ENCODE data around the gene STX1A. TPM values are rescaled to one million over a fixed set of nuclear protein-coding genes. Genes with fewer than 3 reads are reported as not detected.
"Not testable (repeated sequence)": the region's sequence is repeated elsewhere in the genome, so short reads cannot be mapped to it uniquely, and the experiment has no call there.

Gene STX1A
- total RNA-seq, 1 experiment from 2014 or later: 69.7 TPM

GRCh38 chr7:73683788-73684693, 35.4 kb downstream of the STX1A start:
- DNase-seq (ENCODE audit: low read depth): no peak

GRCh38 chr7:73683056-73683787, 36.2 kb downstream of the STX1A start, which contains the start of the genes BUD23 and DNAJC30:
Gene BUD23 (plus strand): TSS chr7:73683597. CDS start chr7:73683626, 29 bp downstream.
Gene DNAJC30 (minus strand): TSS chr7:73683453. CDS start chr7:73683423, 30 bp downstream.
- peak; percentile 90 for DNase-seq (ENCODE audit: low read depth)

- DNase-seq (ENCODE audit: low read depth): no peak
Measured at GRCh38 chr7:73682745-73683055, 36.8 kb downstream of the STX1A start.

GRCh38 chr7:73681031-73681430, 38.4 kb downstream of the STX1A start:
- DNase-seq (ENCODE audit: low read depth): peak; percentile 28

- DNase-seq (ENCODE audit: low read depth): no peak
Measured at GRCh38 chr7:73680501-73680900, 39.0 kb downstream of the STX1A start.

GRCh38 chr7:73679709-73680108, 39.8 kb downstream of the STX1A start:
- DNase-seq (ENCODE audit: low read depth): no peak

- no peak for DNase-seq (ENCODE audit: low read depth)
Measured at GRCh38 chr7:73678862-73679261, 40.6 kb downstream of the STX1A start.

GRCh38 chr7:73676062-73676461, 43.4 kb downstream of the STX1A start:
- DNase-seq (ENCODE audit: low read depth): not testable (repeated sequence)

GRCh38 chr7:73674468-73675124, 44.9 kb downstream of the STX1A start:
- no peak for DNase-seq (ENCODE audit: low read depth)

GRCh38 chr7:73671857-73672445, 47.5 kb downstream of the STX1A start:
- DNase-seq (ENCODE audit: low read depth): no peak

- no peak for DNase-seq (ENCODE audit: low read depth)
Measured at GRCh38 chr7:73671322-73671661, 48.2 kb downstream of the STX1A start.

GRCh38 chr7:73669858-73670385, 49.5 kb downstream of the STX1A start:
- DNase-seq (ENCODE audit: low read depth): no peak

- no peak for DNase-seq (ENCODE audit: low read depth)
Measured at GRCh38 chr7:73669288-73669701, 50.2 kb downstream of the STX1A start.

- DNase-seq (ENCODE audit: low read depth): no peak
Measured at GRCh38 chr7:73668886-73669230, 50.6 kb downstream of the STX1A start.

GRCh38 chr7:73668103-73668885, 51.2 kb downstream of the STX1A start:
- no peak for DNase-seq (ENCODE audit: low read depth)

GRCh38 chr7:73667344-73668102, 51.9 kb downstream of the STX1A start, which contains the start of gene VPS37D:
Gene VPS37D (plus strand): TSS chr7:73667831. CDS start chr7:73667959, 128 bp downstream.
- peak; percentile 72 for DNase-seq (ENCODE audit: low read depth)

- no peak for DNase-seq (ENCODE audit: low read depth)
Measured at GRCh38 chr7:73663033-73663432, 56.4 kb downstream of the STX1A start.

- DNase-seq (ENCODE audit: low read depth): not testable (repeated sequence)
Measured at GRCh38 chr7:73660594-73660993, 58.9 kb downstream of the STX1A start.

GRCh38 chr7:73659983-73660382, 59.5 kb downstream of the STX1A start:
- no peak for DNase-seq (ENCODE audit: low read depth)

GRCh38 chr7:73655309-73655708, 64.2 kb downstream of the STX1A start:
- not testable (repeated sequence) for DNase-seq (ENCODE audit: low read depth)
